Stimulated activated CD8-positive, alpha-beta memory T cell treated with anti-CD3 and anti-CD28 coated beads, Interleukin-15, amount 100 ng/mL, for 1 hour (primary cell): ENCODE results near the gene SLC9A9.

ENCODE experiments used
- DNase-seq: peaks from one replicate; pipeline ENCODE4 v3.0.0-alpha.2; 2020; ENCODE audit warnings: low read depth

SLC9A9 gene

DNA sequence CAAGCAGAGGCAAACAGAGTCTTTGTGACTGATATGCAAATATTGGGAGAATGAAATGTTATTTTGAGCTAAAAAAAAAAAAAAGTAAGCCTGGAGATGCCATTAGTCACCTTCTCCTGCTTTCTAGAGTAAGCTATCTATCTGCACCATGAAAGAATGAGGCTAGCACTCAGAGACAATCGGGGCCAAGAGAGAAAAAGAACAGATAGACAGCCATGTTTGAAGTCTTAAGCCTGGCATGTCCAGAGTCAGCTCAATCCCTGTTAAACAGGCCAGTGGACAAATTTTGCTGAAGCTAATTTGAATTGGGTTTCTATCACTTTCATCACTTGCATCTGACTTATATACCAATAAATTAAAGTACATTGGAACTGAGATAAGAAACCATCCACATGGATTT is 204.4 kb downstream of the SLC9A9 start:
- DNase-seq = no peak

DNA sequence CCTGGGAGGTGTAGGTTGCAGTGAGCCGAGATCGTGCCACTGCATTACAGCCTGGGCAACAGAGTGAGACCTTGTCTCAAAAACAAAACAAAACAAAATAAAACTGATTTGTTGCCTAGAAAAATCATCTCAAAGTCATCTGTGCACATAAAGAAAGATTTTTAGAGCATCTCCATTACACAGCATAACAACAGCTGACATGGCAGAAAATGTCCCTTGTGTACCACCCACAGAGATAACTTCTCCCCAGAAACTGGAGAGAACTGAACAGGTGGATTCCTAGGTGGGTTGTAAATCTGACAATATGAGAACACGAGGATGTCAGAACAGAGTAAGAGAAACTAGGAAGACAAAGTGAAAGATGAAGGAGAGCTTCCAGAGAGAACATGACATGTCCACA is 207.5 kb downstream of the SLC9A9 start:
- DNase-seq = no peak

DNA sequence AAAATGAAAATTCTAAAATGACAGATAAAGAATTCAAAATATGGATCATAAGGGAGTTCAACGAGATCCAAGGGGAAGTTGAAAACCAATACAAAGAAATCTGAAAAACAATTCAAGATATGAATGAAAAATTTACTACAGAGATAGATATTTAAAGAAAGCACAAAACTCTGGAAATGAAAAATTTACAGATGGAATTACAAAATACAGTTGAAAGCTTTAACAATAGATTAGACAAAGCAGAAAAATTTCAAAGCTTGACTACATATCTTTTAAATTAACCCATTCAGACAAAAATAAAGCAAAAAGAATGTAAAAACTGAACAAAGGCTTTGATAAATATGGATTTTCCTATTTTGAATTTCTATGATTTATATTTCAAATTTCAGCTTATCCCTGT is 211.1 kb downstream of the SLC9A9 start:
- no peak for DNase-seq

DNA sequence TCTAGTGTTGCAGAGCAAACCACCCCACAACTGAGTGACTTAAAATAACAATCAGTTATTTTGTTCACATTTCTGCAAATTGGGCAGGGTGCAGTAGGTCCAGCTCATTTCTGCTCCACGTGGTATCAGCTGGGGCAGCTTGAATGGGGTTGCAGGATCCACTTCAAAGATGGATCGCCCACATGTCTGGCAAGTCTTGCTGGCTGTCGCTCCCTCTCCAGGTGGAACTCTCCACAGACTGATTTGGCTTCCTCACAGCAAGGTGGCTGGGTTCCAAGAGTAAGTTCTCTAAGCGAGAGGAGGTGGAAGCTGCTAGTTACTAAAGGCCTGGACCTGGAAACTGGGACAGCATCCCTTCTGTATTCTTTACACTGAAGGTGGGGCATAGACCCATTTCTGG is 213.3 kb downstream of the SLC9A9 start:
- no peak for DNase-seq

DNA sequence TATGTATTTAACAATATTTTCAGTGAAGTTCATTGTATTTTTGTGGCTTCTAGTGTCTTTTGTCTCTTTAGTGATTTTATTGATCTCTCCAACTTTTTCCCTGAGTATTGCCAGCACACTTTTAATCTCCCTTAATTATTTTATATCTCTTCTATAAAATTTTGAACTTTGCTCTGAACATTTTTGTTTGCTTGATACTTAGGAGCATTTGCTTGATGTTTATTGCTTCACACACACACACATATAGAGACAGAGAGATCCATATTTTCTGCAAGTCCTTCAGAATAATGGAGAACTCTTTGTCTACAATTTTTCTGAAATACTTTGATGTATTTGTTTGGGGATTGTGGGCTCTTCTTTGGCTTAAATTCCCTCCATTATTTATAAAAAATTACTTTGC is 213.8 kb downstream of the SLC9A9 start:
- DNase-seq = no peak

DNA sequence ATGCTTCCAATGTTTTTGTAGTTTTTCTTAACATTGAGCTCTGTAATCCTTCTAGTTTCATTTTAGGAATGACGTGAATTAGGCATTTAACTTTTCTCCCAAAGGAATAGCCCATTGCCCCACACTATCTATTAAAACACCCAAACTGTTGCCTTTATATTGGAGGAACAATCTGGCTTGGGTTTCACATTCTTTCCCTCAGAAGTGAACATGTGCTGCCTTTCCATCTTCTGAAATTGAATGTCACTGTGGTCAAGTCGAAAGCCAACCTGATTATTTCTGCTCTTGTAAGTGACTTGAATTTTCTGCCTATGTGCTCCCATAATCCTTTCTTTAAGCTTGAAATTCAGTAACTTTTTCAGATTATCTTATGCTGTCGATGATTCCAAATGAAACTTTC is 214.5 kb downstream of the SLC9A9 start:
- no peak for DNase-seq

DNA sequence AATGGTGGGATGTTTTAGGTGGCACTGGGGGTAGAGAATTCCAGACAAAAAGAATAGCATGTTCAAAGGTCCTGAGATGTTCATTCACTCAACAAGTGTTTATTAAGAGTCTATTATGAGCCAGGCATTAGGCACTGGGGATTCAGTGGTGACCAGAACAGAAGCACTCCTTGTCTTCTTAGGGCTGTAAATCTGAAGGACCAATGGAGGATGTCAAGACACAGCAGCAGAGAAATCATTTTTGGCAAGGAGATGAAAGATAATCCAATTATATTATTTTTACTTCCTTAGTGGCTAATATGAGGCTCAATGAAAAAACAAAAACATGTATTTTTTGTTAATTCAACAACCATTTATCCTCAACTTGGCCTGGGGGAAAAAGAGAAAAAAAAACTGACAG is 218.5 kb downstream of the SLC9A9 start:
- DNase-seq = no peak

DNA sequence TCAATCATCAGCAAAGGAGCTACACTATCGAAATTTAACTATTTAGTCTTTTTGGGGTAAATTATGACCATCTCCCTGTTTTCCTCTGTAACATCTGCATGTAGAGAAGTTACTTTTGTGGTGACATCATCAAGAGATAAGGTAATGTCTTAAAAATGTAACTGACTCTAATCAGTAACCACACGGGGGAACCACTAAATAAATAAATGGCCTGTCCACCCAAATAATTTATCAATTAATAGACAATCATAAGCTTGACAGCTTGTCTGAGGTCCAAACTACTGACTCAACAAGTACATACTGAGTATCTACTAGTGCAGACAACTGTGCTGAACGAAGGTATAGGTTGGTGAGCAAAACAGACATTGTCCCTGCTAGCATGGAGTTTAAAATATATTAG is 219.3 kb downstream of the SLC9A9 start:
- no peak for DNase-seq

DNA sequence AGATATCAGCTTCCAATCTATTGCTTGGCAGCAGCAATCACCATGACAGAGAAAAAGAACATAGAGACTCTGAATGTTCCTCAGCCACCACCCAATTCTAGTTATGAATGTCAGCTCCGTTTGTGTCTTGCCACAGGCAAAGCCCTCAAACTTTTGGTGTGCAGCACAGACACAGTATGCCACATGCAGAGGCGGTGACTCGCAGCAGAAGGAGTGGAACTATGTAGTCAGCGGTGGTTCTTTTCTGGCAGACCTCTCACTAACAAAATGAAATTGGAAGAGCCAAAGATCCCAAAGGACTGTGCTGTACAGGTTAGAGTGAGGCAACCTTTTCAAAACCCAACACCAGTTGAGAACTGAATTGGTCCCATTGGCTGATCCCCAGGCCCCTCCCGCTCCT is 220.9 kb downstream of the SLC9A9 start:
- no peak for DNase-seq

DNA sequence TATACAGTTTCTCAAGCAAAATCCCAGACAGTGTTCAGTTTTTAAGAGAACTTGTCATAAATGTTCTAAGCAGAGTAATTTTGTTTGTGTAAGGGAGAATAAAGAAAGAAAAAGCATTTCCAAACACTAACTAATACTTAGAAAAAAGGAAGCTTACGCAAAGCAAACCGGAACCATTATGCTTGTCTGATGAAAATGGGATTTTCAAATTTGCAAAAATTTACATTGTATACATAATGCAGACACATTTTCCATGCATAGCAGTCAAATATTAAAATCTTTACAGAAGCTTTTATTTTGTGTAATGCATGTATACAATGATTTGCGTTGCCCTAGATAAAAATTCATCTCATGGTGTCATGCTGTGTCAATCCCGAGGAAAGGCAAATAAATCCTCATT is 229.0 kb downstream of the SLC9A9 start:
- DNase-seq = no peak

DNA sequence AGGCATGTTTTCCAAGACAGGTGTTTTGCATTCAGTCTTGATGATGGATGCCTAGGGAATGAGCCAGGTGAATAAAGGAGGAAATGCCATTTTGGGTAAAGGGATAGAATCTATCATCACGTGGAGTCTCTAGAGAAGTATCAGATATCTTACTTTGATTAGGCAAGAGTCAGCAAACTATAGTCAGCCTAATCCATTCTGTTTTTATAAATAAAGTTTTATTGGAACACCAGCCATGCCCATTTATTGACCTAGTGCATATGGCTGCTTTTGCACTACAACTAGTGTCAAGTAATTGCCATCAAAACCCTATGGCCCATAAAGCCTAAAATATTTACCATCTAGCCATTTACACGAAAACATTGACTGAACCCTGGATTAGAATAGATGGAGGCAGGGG is 231.2 kb downstream of the SLC9A9 start:
- no peak for DNase-seq

DNA sequence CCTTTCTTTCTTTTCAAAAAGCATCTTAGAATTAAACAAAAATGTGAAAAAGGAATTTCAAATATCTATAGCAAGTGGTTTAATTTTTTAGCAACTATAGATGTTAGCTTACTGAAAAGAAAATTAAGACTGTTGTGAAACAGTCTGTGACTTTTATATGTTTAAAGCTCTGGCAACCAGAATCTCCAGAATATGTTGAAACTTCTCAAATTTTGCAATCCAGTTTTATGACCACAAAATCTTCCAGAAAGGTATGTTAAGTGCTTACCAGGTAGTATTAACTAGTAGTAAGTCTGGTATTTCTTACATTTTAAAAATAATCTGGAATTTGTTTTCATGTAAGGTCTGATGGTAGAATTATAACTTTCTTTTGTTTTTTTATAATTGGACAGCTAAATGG is 235.0 kb downstream of the SLC9A9 start:
- no peak for DNase-seq

DNA sequence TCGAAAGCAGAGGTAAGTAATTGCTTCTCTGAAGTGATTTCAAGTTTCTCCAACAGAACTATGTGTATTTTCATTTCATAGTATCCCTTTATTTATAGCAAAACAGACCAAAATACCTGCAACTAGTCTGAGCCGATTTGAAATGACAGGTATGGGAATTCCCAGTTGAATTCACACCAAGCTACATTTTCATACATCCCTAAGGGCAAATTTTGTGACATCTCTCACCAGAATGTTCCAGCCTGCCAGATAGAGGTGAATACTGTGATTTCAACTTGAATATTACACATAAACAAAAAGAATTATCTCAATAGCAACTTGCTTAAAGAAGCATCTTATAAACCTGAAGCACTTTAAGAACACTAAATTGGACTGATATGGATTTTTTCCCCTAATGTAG is 235.7 kb downstream of the SLC9A9 start:
- DNase-seq = no peak

DNA sequence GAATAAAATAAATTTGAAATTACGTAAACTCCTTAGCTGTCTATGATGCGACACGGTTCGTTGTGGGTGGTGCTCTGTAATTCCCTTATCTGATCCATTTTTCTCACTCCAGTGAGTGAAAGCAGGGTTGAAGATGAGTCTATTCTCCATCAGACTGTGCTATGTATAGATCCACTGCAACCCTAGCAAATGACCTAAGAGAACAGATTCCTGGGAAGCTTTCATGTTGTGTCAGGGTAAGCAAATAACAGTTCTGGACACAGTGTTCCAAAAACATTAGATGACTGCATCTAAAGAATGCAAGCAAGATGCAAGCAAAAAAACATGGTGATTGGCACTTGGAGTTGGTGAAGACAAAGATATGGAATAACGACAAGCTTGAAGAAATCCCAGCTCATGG is 239.3 kb downstream of the SLC9A9 start:
- no peak for DNase-seq

DNA sequence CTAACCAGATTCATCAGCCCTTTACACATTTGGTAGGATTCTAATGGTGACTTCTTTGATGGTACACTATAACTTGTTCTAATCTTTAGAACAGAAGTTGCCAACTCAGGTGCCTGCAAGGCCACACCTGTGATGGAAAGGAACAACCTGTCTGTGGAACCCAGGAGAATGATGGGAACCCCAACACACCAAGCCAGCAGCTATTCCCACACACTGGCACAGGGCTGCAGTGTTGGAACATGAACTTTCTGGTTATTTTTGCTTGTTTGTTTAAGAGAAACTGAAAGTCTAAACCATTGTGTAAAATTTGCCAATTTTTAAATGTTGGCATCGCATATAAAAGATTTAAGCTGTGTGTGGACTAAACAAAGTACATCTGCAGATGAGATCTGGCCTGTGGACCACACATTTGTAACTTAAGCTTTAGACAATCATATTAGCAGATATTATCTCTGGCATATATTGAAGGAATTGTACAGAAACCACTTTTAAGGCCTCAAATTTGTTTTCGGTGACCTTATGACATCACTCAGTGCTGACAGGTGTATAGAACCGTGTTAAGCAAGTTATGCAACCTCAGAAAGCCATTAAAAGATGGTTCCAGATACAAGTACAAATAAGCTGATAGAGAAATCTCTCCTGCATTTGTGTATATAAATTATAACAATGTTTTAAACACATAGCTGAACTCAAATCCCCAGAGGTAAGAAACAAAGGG is 242.9 kb downstream of the SLC9A9 start:
- no peak for DNase-seq

DNA sequence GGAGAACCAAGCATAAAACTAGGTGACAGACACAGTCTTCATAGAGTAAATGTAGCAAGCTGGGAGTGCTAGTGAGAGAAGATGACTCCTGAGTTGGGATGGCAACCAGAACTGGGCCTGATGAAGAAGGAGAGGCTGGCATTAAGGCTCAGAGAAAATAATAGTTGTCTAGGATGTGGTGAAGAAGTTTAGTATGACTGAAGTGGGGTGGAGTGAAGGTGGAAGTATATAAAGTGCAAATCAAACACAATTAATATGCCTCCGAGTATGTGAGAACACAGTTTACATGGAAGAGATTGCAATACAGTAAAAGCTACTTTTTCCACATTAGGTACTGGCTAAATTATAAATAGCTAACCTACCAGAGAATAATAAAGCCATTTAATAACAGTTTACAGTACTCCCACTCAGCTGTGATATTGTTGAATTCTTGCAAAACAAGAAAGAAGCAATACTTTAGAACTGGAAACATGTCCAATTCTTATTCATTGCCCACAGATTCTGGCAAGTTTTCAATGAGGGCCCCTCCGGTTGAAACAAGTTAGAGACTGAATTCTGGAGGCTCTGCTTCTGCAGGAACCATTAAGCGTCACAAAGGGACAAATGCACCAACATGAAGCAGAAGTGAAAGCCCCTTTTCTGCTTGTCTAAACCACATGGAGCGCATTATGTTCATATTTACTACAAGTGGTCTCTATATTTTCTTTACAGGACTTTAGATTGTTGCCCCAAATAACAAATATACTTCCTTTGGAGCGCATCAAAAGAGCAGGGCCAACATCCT is 243.7 kb downstream of the SLC9A9 start:
- DNase-seq = no peak

DNA sequence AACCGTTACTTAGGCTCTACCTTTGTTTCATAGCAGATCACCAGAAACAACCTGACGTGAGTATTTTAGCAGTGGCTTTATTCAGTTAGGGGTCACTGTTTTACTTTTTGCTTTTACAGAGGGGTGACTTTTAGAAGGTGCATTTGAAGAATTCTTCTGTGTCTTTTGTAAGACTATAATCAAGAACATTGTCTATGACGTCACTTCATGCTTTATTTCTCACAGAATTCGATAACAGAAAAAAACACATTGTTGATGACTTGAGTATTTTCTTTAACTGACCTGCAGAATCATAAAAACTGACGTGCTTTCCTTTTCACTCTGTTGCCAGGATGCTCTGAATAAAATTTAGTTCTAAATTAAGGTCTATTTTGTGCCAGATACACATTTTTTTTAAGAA is 244.5 kb downstream of the SLC9A9 start:
- DNase-seq = no peak

DNA sequence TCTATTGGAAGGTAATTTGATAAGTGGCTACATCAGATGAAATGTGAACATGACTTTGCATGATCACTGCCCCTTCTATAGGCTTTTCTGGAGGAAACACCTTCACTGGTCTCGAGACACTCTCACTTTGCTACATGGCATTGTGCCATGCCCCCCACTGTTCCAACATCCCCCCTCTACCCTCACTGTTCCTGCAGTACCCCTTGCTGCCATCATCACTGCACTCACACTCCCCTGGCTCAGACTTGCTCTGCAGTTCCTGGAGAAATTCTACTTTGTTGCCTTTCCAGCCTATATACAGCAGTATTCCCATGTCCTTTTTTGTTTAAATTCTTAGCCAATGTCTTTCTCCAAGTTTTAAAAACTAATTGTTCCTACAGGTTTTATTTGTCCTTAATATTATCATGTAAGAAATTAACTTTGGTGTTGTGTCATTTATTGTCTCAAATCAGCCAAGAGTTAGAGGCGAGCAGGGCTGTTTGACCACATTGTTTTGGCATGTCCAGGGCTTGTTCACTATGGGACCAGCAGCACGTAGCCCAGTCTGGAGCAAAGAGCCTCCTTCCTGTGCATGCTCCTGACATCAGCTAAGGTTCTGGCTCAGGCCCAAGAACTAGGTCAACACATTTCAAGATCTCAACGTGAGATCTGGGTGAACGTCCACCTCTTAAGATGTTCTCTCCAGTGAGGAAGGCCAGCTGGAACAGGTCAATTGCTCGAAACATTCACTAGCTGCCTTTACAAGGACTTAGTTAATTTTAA is 246.4 kb downstream of the SLC9A9 start:
- no peak for DNase-seq

DNA sequence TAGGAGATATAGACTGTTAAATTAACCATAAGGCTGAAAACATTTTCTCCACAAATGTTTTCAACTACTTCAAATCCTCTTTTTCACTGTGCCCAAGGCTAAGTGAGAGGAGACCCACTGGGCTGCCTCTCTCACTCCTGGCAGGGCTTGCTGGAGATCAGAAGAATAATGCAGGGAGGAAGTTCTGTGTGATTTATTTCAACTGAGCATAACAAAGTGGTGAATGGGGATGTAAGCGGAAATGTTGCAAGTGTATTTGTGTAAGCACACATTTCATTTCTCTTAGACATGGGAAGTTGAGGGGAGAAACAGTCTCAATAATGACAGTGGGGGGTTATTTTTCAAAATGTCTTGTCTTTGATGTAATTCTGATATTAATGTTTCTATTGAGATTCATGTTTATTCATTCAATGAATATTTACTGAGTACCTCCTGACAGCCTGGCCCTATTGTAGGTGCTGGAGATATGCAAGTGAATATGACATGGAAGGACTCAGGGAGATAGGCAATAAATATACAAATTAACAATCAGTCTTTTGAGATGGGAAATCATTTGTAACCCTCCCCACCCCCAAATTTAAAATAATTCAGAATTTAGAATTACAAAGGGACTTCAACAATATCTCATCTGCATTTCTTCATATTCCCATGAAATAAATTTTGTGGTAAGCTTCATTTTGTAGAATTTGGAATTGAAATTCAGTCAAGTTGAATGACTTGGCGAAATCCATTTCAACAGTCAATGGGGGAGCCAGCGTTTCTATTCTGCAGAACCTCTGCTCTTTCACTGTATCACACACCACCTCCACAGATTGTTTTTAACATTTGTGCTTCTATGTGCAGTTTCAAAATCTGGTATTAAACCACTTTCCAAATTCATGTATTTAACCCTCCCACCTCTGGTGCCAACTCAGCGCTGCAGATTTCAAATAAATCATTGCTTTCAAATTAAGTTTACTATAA is 247.2 kb downstream of the SLC9A9 start:
- DNase-seq = no peak

DNA sequence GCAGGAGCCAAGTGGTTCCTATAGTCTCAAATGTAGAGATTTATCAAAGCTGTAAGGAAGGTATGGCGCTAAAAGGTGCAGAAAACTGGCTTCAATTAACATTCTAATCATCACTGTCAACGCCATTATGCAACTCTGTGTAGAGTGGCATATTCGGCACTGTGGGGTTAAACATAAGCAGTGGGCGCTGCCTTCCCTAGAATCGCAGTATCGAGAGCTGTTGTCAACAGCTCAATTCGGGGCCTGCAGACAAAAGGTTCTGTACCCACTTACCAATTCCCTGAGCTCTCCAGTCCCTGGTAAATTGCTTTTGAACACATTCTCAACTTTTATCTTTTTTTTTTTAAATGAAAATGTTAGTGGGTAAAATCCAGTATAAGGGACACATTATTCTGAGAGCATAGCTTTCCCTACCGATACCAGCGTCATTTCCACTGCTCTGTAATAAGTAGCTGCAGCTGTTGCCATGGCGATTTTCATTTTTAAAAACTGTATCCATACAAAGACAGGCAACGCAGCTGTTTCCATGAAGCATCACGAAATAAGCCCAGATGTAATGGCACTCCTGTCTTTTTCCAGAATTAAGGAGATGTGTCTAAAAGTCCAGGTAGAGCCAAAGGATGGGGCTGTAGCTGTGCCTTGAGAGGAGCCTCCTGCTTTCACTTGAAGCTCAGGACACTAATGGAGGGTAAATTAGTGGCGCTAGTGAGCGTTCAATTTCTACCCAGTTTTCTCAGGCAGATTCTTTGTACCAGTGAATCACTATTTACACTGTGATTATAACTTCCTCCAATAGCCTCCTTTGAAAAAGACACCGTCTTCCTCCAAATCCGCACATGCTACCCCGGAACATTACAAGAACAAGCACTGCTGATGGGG is 250.3 kb downstream of the SLC9A9 start:
- no peak for DNase-seq
